Neural cell (in vitro differentiated cells): ENCODE results near the gene NBR1. TPM values are rescaled to one million over a fixed set of nuclear protein-coding genes. Genes with fewer than 3 reads are reported as not detected.

Experiments used
- H2AFZ ChIP-seq: fragments of 200-600, 300-800 bp; sonication (generic), shearing (Covaris generic); 2 replicates; pipeline ENCODE4 v1.6.0; 2014; ENCODE audit warnings: low read depth, mild to moderate bottlenecking, antibody characterized with exemption, low read length, moderate library complexity
- H3F3A ChIP-seq: fragments of 200-600 bp; shearing (Covaris generic); 2 replicates; pipeline ENCODE4 v1.6.1; 2016; ENCODE audit warnings: mild to moderate bottlenecking, moderate library complexity, mixed read lengths, antibody characterized with exemption, low read length; ENCODE audit not compliant: insufficient read depth, poor library complexity, severe bottlenecking
- H3K27ac ChIP-seq: fragments of 200-600, 300-800 bp; sonication (generic), shearing (Covaris generic); 2 replicates; pipeline ENCODE4 v1.5.1; 2014; ENCODE audit warnings: mild to moderate bottlenecking, low read length, moderate library complexity
- H3K27me3 ChIP-seq: fragments of 300-800, 200-600 bp; sonication (generic), shearing (Covaris generic); 2 replicates; pipeline ENCODE4 v1.6.0; 2014; ENCODE audit warnings: mild to moderate bottlenecking, low read depth, low read length, moderate library complexity; ENCODE audit not compliant: insufficient read depth
- H3K36me3 ChIP-seq: fragments of 300-800, 200-600 bp; sonication (generic), shearing (Covaris generic); 2 replicates; pipeline ENCODE4 v1.5.1; 2014; ENCODE audit warnings: mild to moderate bottlenecking, antibody characterized with exemption, low read length, moderate library complexity; ENCODE audit not compliant: insufficient read depth
- H3K4me2 ChIP-seq: fragments of 300-800, 200-600 bp; sonication (generic), shearing (Covaris generic); 2 replicates; pipeline ENCODE4 v1.6.0; 2014; ENCODE audit warnings: mild to moderate bottlenecking, low read length
- H3K4me3 ChIP-seq: fragments of 300-800, 200-600 bp; sonication (generic), shearing (Covaris generic); 2 replicates; pipeline ENCODE4 v1.5.1; 2014; ENCODE audit warnings: mild to moderate bottlenecking, low read length, moderate library complexity
- H3K79me2 ChIP-seq: fragments of 200-600 bp; shearing (Covaris generic); replicated peaks from 2 replicates; pipeline ENCODE4 v1.6.0; 2014; ENCODE audit warnings: mild to moderate bottlenecking, low read length, moderate library complexity; ENCODE audit not compliant: insufficient read depth
- H3K9ac ChIP-seq: fragments of 300-800, 200-600 bp; sonication (generic), shearing (Covaris generic); 2 replicates; pipeline ENCODE4 v1.6.1; 2016; ENCODE audit warnings: mild to moderate bottlenecking, low read length, mixed read lengths
- H3K9me2 ChIP-seq: fragments of 200-600 bp; shearing (Covaris generic); 2 replicates; pipeline ENCODE4 v1.6.1; 2016; ENCODE audit warnings: mild to moderate bottlenecking, low read length, mixed read lengths; ENCODE audit not compliant: insufficient read depth
- H3K9me3 ChIP-seq: fragments of 200-600, 300-800 bp; sonication (generic), shearing (Covaris generic); 2 replicates; pipeline ENCODE4 v1.6.1; 2016; ENCODE audit warnings: mild to moderate bottlenecking, mixed run types, low read length, moderate library complexity, mixed read lengths
- H4K20me1 ChIP-seq: fragments of 200-600 bp; shearing (Covaris generic); 2 replicates; pipeline ENCODE4 v1.6.1; 2016; ENCODE audit warnings: mild to moderate bottlenecking, mixed run types; ENCODE audit not compliant: insufficient read depth
- EP300 ChIP-seq: fragments of 450-650 bp; conservative IDR thresholded peaks from 2 replicates; pipeline ENCODE4 v1.6.1; 2014; ENCODE audit warnings: antibody characterized with exemption, mild to moderate bottlenecking, moderate library complexity; ENCODE audit not compliant: poor library complexity, severe bottlenecking
- POLR2AphosphoS5 ChIP-seq: IDR thresholded peaks from 2 replicates; pipeline ENCODE4 v1.6.1; 2012
- RAD21 ChIP-seq: fragments of 450-650 bp; conservative IDR thresholded peaks from 2 replicates; pipeline ENCODE4 v1.6.1; 2014; ENCODE audit warnings: antibody characterized with exemption, mild to moderate bottlenecking, moderate library complexity
- REST ChIP-seq: IDR thresholded peaks from 2 replicates; pipeline ENCODE4 v1.6.1; 2012; ENCODE audit warnings: borderline replicate concordance
- SMC3 ChIP-seq: fragments of 450-650 bp; conservative IDR thresholded peaks from 2 replicates; pipeline ENCODE4 v1.6.1; 2014; ENCODE audit warnings: antibody characterized with exemption, mild to moderate bottlenecking, moderate library complexity; ENCODE audit not compliant: poor library complexity
- TAF1 ChIP-seq: IDR thresholded peaks from 2 replicates; pipeline ENCODE4 v1.6.1; 2012; ENCODE audit warnings: low read depth
- polyA plus RNA-seq: library from polyadenylated mRNA; depleted of rRNA; stranded (reverse); fragments of >200 nt; gene quantifications from 2 replicates; pipeline ENCODE4 v1.2.3, GENCODE V29; 2014
- TF ChIP-seq, protein P1 (sequence below): fragments of 450-650 bp; IDR thresholded peaks from 2 replicates; pipeline ENCODE4 v1.5.1; 2014; ENCODE audit warnings: antibody characterized with exemption, mild to moderate bottlenecking, moderate library complexity; ENCODE audit not compliant: poor library complexity, severe bottlenecking

The NBR1 gene
- polyA plus RNA-seq, 1 donor from 2014 or later: 62.4 TPM

GRCh38 chr17:43211480-43212402 lies 40.7 kb downstream of the NBR1 start, which contains the start of gene TMEM106A:
Gene TMEM106A (plus strand): TSS chr17:43211875. CDS start chr17:43213042, 1,167 bp downstream.
- Histone ChIP-seq H2AFZ (no peak within 1 kb of the TSS), H3K9ac (no peak within 1 kb of the TSS), H3K36me3 (peaks cover 8% of the 10 kb centered on the region), H4K20me1 (no peaks in the 10 kb centered on the region), H3K4me2 (no peak within 1 kb of the TSS), H3K27me3 (no peaks in the 10 kb centered on the region), H3K27ac (no peak within 1 kb of the TSS), H3F3A (no peaks in the 10 kb centered on the region), H3K4me3 (no peak within 1 kb of the TSS), H3K9me3 (no peaks in the 10 kb centered on the region), H3K79me2 (no peaks in the 10 kb centered on the region), H3K9me2 (no peaks in the 10 kb centered on the region)
- no peak for TF ChIP-seq TAF1
- no peak for TF ChIP-seq REST
- TF ChIP-seq RAD21: no peak
- TF ChIP-seq SMC3: no peak
- TF ChIP-seq, protein P1, sequence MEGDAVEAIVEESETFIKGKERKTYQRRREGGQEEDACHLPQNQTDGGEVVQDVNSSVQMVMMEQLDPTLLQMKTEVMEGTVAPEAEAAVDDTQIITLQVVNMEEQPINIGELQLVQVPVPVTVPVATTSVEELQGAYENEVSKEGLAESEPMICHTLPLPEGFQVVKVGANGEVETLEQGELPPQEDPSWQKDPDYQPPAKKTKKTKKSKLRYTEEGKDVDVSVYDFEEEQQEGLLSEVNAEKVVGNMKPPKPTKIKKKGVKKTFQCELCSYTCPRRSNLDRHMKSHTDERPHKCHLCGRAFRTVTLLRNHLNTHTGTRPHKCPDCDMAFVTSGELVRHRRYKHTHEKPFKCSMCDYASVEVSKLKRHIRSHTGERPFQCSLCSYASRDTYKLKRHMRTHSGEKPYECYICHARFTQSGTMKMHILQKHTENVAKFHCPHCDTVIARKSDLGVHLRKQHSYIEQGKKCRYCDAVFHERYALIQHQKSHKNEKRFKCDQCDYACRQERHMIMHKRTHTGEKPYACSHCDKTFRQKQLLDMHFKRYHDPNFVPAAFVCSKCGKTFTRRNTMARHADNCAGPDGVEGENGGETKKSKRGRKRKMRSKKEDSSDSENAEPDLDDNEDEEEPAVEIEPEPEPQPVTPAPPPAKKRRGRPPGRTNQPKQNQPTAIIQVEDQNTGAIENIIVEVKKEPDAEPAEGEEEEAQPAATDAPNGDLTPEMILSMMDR: no peak

GRCh38 chr17:43212641-43213490 lies 41.9 kb downstream of the NBR1 start:
- Histone ChIP-seq H3K79me2 (no peaks in the 10 kb centered on the region), H3K9me2 (no peaks in the 10 kb centered on the region), H3K9me3 (no peaks in the 10 kb centered on the region), H3K9ac (no peak overlapping the region), H3F3A (no peaks in the 10 kb centered on the region), H3K27ac (no peak overlapping the region), H2AFZ (no peak overlapping the region), H3K36me3 (peaks cover 8% of the 10 kb centered on the region), H3K4me2 (no peak overlapping the region), H4K20me1 (no peaks in the 10 kb centered on the region), H3K27me3 (no peaks in the 10 kb centered on the region), H3K4me3 (no peak overlapping the region)
- TF ChIP-seq SMC3 (no peak), EP300 (no peak), POLR2AphosphoS5 (no peak)
